VCaP (cell line): ENCODE data around the gene OFD1.

Experiments
- H3K27ac ChIP-seq: fragments of 450-650 bp; 2 replicates; pipeline ENCODE4 v1.5.1; 2017
- TF ChIP-seq, protein P1 (sequence below): fragments of 450-650 bp; conservative IDR thresholded peaks from 2 replicates; pipeline ENCODE4 v1.5.1; 2017; ENCODE audit warnings: mild to moderate bottlenecking, moderate library complexity

The OFD1 gene

DNA sequence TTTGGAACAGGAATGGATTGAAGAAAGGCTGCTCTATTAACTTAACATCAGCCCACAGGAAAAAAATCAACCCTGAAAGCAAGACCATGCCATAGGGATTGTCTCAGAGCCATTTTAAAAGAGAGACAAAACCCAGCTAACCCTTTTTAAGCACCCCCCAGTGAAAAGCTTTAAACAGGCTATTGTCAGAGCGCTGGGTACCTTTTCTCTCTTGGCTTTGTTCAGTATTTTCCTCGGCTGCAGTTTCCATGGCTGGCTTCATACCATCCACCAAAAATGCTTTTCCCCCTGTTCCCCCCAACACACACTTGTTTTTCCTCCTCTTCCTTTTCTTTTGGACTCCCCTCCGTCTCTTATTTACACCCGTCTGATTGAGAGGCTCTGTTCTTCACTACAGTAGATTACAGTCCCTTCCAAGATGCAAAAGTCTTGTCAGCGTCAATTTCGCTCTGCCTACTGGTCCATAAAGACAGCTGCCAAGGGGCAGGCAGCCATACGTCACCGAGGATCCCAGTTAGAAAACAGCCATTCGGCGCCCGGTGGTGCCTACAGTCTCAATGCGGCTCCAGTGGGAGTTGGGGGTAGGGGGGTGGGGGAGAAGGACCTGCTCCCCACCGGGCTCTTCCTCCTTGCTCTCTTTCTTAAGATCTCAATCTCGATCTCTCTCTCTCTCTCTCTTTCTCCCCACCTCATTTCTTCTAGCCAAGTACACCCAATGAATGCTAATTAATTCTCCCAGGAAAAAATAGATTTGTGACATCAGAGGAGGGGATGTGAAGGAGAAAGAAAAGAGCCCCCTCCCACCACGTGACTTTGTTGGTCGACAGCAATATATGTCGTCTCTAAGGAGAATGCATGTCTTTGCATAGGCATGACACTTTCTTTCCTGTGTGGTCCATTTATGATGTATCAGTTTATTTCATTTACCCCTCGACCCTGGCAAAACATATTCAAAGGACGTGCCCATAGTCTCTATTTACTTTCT is 82.4 kb downstream of the OFD1 start, which contains the start of gene GPM6B:
TSS of gene GPM6B (minus strand) at position 451 of the 985 bp plus-strand sequence. CDS start at position 262, 189 bp downstream.
- H3K27ac ChIP-seq: no peak within 1 kb of the TSS
- TF ChIP-seq, protein P1, sequence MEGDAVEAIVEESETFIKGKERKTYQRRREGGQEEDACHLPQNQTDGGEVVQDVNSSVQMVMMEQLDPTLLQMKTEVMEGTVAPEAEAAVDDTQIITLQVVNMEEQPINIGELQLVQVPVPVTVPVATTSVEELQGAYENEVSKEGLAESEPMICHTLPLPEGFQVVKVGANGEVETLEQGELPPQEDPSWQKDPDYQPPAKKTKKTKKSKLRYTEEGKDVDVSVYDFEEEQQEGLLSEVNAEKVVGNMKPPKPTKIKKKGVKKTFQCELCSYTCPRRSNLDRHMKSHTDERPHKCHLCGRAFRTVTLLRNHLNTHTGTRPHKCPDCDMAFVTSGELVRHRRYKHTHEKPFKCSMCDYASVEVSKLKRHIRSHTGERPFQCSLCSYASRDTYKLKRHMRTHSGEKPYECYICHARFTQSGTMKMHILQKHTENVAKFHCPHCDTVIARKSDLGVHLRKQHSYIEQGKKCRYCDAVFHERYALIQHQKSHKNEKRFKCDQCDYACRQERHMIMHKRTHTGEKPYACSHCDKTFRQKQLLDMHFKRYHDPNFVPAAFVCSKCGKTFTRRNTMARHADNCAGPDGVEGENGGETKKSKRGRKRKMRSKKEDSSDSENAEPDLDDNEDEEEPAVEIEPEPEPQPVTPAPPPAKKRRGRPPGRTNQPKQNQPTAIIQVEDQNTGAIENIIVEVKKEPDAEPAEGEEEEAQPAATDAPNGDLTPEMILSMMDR: no peak
